LNCaP clone FGC (cell line): ENCODE results near the gene LRRC4C.

Source experiments
- DNase-seq: peaks from one replicate; pipeline ENCODE4 v3.0.0-alpha.2; 2011; ENCODE audit warnings: low read depth
- H3K4me3 ChIP-seq: 2 replicates; pipeline ENCODE4 v1.5.1; 2011; ENCODE audit warnings: mild to moderate bottlenecking, low read depth, low read length, control low read depth
- CTCF ChIP-seq: IDR thresholded peaks from 2 replicates; pipeline ENCODE4 v1.5.1; 2012; ENCODE audit warnings: mild to moderate bottlenecking; ENCODE audit not compliant: control insufficient read depth, insufficient read depth; ENCODE audit errors: extremely low read depth

Gene LRRC4C

GRCh38 chr11:41250408-41250935, 209.0 kb downstream of the LRRC4C start:
- TF ChIP-seq CTCF, result no peak
- no peak for DNase-seq
- H3K4me3 ChIP-seq, result no peak overlapping the region

- no peak for TF ChIP-seq CTCF
- no peak overlapping the region for H3K4me3 ChIP-seq
- DNase-seq, result no peak
These were observed 211.8 kb downstream of the LRRC4C start for GRCh38 chr11:41247621-41248020.

GRCh38 chr11:41246399-41246745, 213.1 kb downstream of the LRRC4C start:
- no peak overlapping the region for H3K4me3 ChIP-seq
- no peak for TF ChIP-seq CTCF
- DNase-seq, result no peak

GRCh38 chr11:41245704-41246398, 213.6 kb downstream of the LRRC4C start:
- no peak for DNase-seq
- no peak overlapping the region for H3K4me3 ChIP-seq
- no peak for TF ChIP-seq CTCF

- H3K4me3 ChIP-seq, result no peak overlapping the region
- no peak for DNase-seq
- no peak for TF ChIP-seq CTCF
These were observed 214.3 kb downstream of the LRRC4C start for GRCh38 chr11:41245184-41245583.

- peak; percentile 35 for DNase-seq
- no peak overlapping the region for H3K4me3 ChIP-seq
These were observed 222.1 kb downstream of the LRRC4C start for GRCh38 chr11:41237382-41237781.

More at GRCh38 chr11:41237382-41237781, 222.1 kb downstream of the LRRC4C start:
- no peak for TF ChIP-seq CTCF
